Left lung (tissue), 10 donors: ENCODE data around the gene ASF1B. TPM values are rescaled to one million over a fixed set of nuclear protein-coding genes. Genes with fewer than 3 reads are reported as not detected.
"Not testable (repeated sequence)": the region's sequence is repeated elsewhere in the genome, so short reads cannot be mapped to it uniquely, and the experiment has no call there.

Source experiments
- ATAC-seq: fragments of 200-7000 bp; cut with Tn5 transposase; one replicate; pipeline ENCODE4 v1.9.1; 2020; ENCODE audit warnings: moderate library complexity
- DNase-seq, 4 donors: peaks; one replicate each; pipeline ENCODE4 v3.0.0-alpha.2; 2013 to 2020
- H3K27ac ChIP-seq, 2 donors: fragments of 200-600 bp; sonication (generic) in 1 of 2; one replicate each; pipeline versions ENCODE4 v1.5.0 to v1.8.0; 2020 to 2021
- H3K27me3 ChIP-seq, 2 donors: fragments of 200-600 bp; sonication (generic) in 1 of 2; one replicate each; pipeline versions ENCODE4 v1.5.0 to v1.8.0; 2020 to 2021
- H3K36me3 ChIP-seq, 2 donors: fragments of 200-600 bp; sonication (generic) in 1 of 2; one replicate each; pipeline versions ENCODE4 v1.5.0 to v1.8.0; 2020 to 2021
- H3K4me1 ChIP-seq, 2 donors: fragments of 200-600 bp; one replicate each; pipeline ENCODE4 v1.8.0; 2021
- H3K4me3 ChIP-seq, 2 donors: fragments of 200-600 bp; sonication (generic) in 1 of 2; one replicate each; pipeline versions ENCODE4 v1.5.0 to v1.8.0; 2020 to 2021; ENCODE audit warnings: mild to moderate bottlenecking in 1 of 2
- H3K9me3 ChIP-seq, 2 donors: fragments of 200-600 bp; sonication (generic) in 1 of 2; one replicate each; pipeline versions ENCODE4 v1.5.0 to v1.8.0; 2020 to 2021
- intact Hi-C, 2 donors: fragments of 100-400 bp; cut with DNase I; formaldehyde crosslinking; loops; one replicate each; pipeline versions ENCODE4 v1.11.2 to v1.14.2; 2022
- polyA plus RNA-seq, 6 donors: library from polyadenylated mRNA; unstranded; fragments of 120-200 nt; gene quantifications; one replicate each; pipeline ENCODE4 v1.2.1, GENCODE V29; 2013; ENCODE audit not compliant: insufficient read length in 6 of 6
- total RNA-seq, 2 donors: library from RNA; stranded (reverse); fragmentation: NEBNext Ultra II Directional; extraction: Animal tissue kit (Norgen Biotek cat#: 25700); gene quantifications; one replicate each; pipeline ENCODE4 v1.2.1, GENCODE V29; 2021
- TF ChIP-seq, protein P1 (sequence below), 2 donors: fragments of 200-600 bp; sonication (generic) in 1 of 2; IDR thresholded peaks; one replicate each; pipeline versions ENCODE4 v1.5.0 to v1.8.0; 2021; ENCODE audit warnings: antibody characterized with exemption in 2 of 2
- donor health status: DM: no; HTN: yes; CAD: no.
- donor health status: DM: no; HTN: no; CAD: no.

ASF1B gene
- total and polyA plus RNA-seq, 8 donors = 10.5 to 29.1 (median 16.1) TPM

DNA sequence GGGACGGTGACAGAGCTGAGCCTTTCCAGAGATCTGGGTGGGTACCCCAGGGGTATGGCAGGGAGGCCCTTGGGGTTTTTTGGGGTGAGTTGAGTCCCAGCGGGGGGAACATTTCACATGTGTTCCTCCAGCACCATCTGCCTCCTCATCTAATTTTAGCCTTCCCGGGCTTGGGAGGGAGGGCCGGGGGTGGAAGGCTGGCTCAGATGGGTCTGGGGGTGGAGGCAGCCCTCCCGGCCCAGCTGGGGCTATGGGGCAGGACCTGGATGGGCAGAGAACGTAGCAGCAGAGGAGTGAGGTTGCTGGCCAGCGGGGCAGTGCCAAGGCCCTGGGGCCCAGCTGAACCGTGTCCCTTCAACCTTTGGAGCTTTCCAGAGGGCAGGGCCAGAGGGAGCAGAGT, 46.1 kb upstream of the ASF1B start:
- ATAC-seq (no peak), DNase-seq (no peak)
- Histone ChIP-seq H3K4me1 (no peaks in the 10 kb centered on the region), H3K9me3 (no peaks in the 10 kb centered on the region), H3K4me3 (no peak overlapping the region), H3K27ac (no peak overlapping the region), H3K27me3 (no peaks in the 10 kb centered on the region), H3K36me3 (peaks cover 0 to 4% of the 10 kb centered on the region in 2 donors)
- TF ChIP-seq, protein P1, sequence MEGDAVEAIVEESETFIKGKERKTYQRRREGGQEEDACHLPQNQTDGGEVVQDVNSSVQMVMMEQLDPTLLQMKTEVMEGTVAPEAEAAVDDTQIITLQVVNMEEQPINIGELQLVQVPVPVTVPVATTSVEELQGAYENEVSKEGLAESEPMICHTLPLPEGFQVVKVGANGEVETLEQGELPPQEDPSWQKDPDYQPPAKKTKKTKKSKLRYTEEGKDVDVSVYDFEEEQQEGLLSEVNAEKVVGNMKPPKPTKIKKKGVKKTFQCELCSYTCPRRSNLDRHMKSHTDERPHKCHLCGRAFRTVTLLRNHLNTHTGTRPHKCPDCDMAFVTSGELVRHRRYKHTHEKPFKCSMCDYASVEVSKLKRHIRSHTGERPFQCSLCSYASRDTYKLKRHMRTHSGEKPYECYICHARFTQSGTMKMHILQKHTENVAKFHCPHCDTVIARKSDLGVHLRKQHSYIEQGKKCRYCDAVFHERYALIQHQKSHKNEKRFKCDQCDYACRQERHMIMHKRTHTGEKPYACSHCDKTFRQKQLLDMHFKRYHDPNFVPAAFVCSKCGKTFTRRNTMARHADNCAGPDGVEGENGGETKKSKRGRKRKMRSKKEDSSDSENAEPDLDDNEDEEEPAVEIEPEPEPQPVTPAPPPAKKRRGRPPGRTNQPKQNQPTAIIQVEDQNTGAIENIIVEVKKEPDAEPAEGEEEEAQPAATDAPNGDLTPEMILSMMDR (IDR thresholded peaks at IDR 0.05) = no peak
- intact Hi-C loops = no loop called here

DNA sequence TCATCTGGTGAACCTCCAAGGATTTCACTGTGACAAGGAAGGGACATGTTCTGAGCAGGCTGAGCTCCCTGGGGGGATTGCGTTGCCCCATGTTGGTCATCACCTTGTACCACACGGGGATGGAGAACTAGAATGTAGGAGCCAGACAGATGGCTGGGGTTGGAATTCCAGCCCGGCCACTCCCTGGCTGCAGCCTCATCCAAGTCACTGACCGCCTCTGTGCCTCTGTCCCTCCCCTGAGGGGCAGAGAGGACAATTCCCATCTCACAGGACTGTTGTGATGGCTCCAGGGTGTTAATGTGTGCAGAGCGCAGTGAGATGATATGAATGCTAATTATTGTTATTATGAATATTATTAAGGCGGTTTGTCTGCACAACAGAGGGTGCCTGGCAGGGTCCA, 45.5 kb upstream of the ASF1B start:
- Histone ChIP-seq H3K36me3 (peaks cover 0 to 9% of the 10 kb centered on the region in 2 donors), H3K27ac (no peak overlapping the region), H3K27me3 (no peaks in the 10 kb centered on the region), H3K4me1 (no peaks in the 10 kb centered on the region), H3K4me3 (no peak overlapping the region), H3K9me3 (no peaks in the 10 kb centered on the region)
- intact Hi-C loops = no loop called here
- DNase-seq = no peak
- ATAC-seq = no peak
- TF ChIP-seq, protein P1 (IDR thresholded peaks at IDR 0.05) = no peak

DNA sequence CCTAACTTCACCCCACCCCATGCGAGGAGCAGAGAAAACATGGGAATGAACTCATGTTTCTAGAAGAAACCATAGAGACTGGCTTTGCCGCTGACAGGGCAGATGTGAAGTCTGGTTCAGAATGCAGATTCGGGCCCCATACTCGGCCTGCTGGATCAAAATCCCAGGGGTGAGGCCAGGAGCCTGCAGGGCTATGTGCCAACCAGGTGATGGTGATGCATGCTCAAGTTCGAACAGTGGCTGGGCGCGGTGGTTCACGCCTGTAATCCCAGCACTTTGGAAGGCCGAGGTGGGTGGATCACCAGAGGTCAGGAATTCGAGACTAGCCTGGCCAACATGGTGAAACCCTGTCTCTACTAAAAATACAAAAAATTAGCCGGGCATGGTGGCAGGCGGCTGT, 44.8 kb upstream of the ASF1B start:
- not testable (repeated sequence) for ATAC-seq

DNA sequence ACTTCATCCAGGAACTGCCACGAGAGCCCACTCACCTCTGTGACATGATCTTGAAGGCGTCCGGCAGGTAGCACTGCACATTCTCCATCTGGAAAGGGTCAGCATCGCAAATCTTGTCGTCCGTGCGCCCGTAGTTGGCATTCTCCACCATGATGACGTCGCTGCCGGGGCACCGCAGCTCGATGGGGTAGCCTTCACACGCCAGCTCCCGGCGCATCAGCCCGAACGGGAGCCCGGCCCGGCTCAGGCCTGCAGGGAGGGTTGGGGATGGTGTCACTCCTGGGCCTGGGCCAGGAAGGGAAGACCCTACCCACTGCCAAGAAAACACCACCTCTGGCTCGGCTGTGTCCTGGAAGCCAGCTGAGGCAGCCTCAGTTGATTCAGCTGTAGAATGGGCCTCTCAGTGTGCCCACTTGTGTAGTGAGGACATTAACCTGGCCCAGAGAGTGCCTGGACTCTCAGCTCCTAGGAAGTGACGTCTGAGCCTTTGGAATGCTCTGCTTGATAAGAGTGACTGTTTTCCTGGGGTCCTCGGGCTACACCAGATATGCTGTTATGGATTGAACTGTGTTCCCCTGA, 41.2 kb upstream of the ASF1B start:
- H3K9me3 ChIP-seq = no peaks in the 10 kb centered on the region

More for the DNA sequence above, 44.8 kb upstream of the ASF1B start:
- peaks cover 0 to 14% of the 10 kb centered on the region in 2 donors for H3K36me3 ChIP-seq
- H3K27ac ChIP-seq, H3K4me1 ChIP-seq, H3K4me3 ChIP-seq, H3K9me3 ChIP-seq, DNase-seq, intact Hi-C loops, H3K27me3 ChIP-seq: not testable (repeated sequence)

DNA sequence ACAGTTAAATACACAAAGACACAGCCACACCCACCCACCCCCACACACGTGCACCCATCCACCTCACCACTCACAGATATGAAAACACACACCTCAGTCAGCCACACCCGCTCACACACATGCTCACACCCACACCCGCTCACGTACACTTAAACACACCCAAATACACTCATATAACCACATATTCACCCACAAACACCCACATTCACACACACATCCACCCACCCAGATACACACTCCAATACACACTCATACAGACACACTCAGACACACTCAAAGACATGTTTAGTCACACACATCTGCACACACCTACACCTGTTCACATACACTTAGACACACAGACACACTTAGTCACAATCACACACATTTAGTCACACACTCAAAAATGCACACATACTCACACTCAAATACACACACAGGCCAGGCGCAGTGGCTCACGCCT, 39.0 kb upstream of the ASF1B start:
- no peaks in the 10 kb centered on the region for H3K9me3 ChIP-seq
- no peaks in the 10 kb centered on the region for H3K4me1 ChIP-seq
- intact Hi-C loops = no loop called here
- H3K27ac ChIP-seq = no peak overlapping the region
- TF ChIP-seq, protein P1 (IDR thresholded peaks at IDR 0.05) = no peak
- H3K27me3 ChIP-seq = no peaks in the 10 kb centered on the region
- ATAC-seq = no peak
- no peak for DNase-seq
- no peak overlapping the region for H3K4me3 ChIP-seq
- H3K36me3 ChIP-seq = peaks cover 0 to 45% of the 10 kb centered on the region in 2 donors

More for the DNA sequence above, 41.2 kb upstream of the ASF1B start:
- DNase-seq = no peak
- intact Hi-C loops = no loop called here
- peaks cover 0 to 24% of the 10 kb centered on the region in 2 donors for H3K36me3 ChIP-seq
- H3K27ac ChIP-seq = no peak overlapping the region
- no peak for ATAC-seq
- H3K4me1 ChIP-seq = no peaks in the 10 kb centered on the region
- no peaks in the 10 kb centered on the region for H3K27me3 ChIP-seq
- TF ChIP-seq, protein P1 (IDR thresholded peaks at IDR 0.05) = no peak
- H3K4me3 ChIP-seq = no peak overlapping the region

DNA sequence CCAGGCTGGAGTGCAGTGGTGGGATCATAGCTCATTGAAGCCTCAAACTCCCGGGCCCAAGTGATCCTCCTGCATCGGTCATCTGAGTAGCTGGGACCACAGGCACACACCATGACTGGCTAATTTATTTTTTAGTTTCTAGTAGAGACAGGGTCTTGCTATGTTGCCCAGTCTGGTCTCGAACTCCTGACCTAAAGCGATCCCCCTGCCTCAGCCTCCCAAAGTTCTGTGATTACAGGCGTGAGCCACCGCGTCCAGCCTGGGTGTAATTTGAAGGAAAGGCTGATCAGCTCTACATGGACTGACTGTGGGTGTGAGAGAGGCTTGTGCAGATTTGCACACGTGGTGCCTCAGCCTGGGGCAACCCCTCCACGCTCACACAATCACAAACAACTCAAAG, 38.5 kb upstream of the ASF1B start:
- no peak for ATAC-seq
- TF ChIP-seq, protein P1 (IDR thresholded peaks at IDR 0.05) = no peak
- no peaks in the 10 kb centered on the region for H3K9me3 ChIP-seq

More for the DNA sequence above, 38.5 kb upstream of the ASF1B start:
- Histone ChIP-seq H3K36me3 (peaks cover 0 to 50% of the 10 kb centered on the region in 2 donors), H3K4me3 (no peak overlapping the region), H3K4me1 (no peaks in the 10 kb centered on the region), H3K27me3 (no peaks in the 10 kb centered on the region), H3K27ac (no peak overlapping the region)
- intact Hi-C loops = no loop called here
- DNase-seq = no peak
